Adrenal gland (tissue), 5 donors: ENCODE measurements around the gene UNC13C.

Experiments
- CTCF ChIP-seq, 6 experiments: fragments of 450-650 bp in 4 of 6; fragments of 200-600 bp in 2 of 6; sonication (generic) in 1 of 6; IDR thresholded peaks; 1 replicate in 5 of 6; 2 replicates in 1 of 6; pipeline versions ENCODE4 v1.5.1 to v1.8.0; 2016 to 2021; ENCODE audit warnings: antibody characterized with exemption in 6 of 6, mild to moderate bottlenecking in 2 of 6, moderate library complexity in 1 of 6
- POLR2A ChIP-seq, 2 donors: fragments of 450-650 bp; IDR thresholded peaks; one replicate each; pipeline ENCODE4 v1.6.1; 2017; ENCODE audit warnings: antibody characterized with exemption in 2 of 2, mild to moderate bottlenecking in 2 of 2, moderate library complexity in 1 of 2
- donor health status: DM: no; HTN: no; CAD: no.

DNA sequence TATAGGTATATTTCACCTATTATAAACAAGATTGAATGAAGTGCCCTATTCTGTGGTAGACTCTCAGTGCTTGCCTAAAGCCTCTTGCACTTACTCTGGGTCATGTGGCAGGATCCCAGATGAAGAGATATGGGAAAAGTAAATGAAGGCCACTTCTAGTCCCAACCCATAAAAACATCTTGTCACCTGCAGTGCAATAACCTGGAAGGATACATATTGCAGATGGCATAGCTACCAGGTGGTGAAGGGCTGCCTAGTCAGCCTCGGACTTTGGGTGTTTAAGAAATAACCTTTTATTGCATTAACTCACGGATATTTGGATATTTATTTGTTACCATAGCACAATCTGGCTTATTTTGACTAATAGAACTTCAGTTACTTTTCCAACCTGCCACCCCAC, 367.1 kb downstream of the UNC13C start:
- TF ChIP-seq CTCF (IDR thresholded peaks at IDR 0.05) = no peak
- no peak for TF ChIP-seq POLR2A (IDR thresholded peaks at IDR 0.05)
